ENCODE results near the gene EVC2. TPM values are rescaled to one million over a fixed set of nuclear protein-coding genes. Genes with fewer than 3 reads are reported as not detected.

EVC2 gene
- total and polyA plus RNA-seq, 2 of the 4 experiments (the other 2 are of a cell fraction) = 2.7 to 5.9 TPM

GRCh38 chr4:5666741-5667140, 41.6 kb downstream of the EVC2 start:
- TF ChIP-seq NFE2L2 (IDR thresholded peaks at IDR 0.05; ENCODE audit: low read depth, low read length) (no peak), CEBPB (IDR thresholded peaks at IDR 0.05; ENCODE audit: low read depth, low read length) (no peak), BHLHE40 (IDR thresholded peaks at IDR 0.05; ENCODE audit: low read depth, low read length) (no peak), CHD1 (IDR thresholded peaks at IDR 0.05; ENCODE audit: low read depth, low read length) (no peak), RCOR1 (IDR thresholded peaks at IDR 0.05; ENCODE audit: insufficient replicate concordance, low read length) (no peak), CTCF (conservative IDR thresholded peaks at IDR 0.05; ENCODE audit: low read depth, low read length) (no peak), MXI1 (IDR thresholded peaks at IDR 0.05; ENCODE audit: borderline replicate concordance, low read depth, low read length) (no peak), SMC3 (IDR thresholded peaks at IDR 0.05; ENCODE audit: low read depth, low read length) (no peak), ELK1 (IDR thresholded peaks at IDR 0.05; ENCODE audit: borderline replicate concordance, low read depth, low read length) (no peak)
- BruUV-seq (replicated peaks) = no TSS peak
- no peak overlapping the region for H3K9ac ChIP-seq (ENCODE audit: low read depth, low read length)

More at GRCh38 chr4:5666741-5667140, 41.6 kb downstream of the EVC2 start:
- ATAC-seq (ENCODE audit: low read depth) (no peak), DNase-seq (no peak)
- Histone ChIP-seq H4K5ac (ENCODE audit: low read depth, low read length) (no peak overlapping the region), H2BK20ac (ENCODE audit: low read depth, low read length) (no peak overlapping the region), H2AFZ (replicated peaks; ENCODE audit: low read length, poor library complexity) (no peak overlapping the region), H2BK120ac (ENCODE audit: low read depth, low read length) (no peak overlapping the region), H3K4ac (ENCODE audit: low read depth, low read length) (no peak overlapping the region), H3K18ac (ENCODE audit: low read depth, low read length) (no peak overlapping the region), H2BK5ac (ENCODE audit: low read depth, low read length, poor library complexity, severe bottlenecking) (no peak overlapping the region), H3K4me2 (ENCODE audit: low read depth, low read length) (no peak overlapping the region), H3K4me3 (ENCODE audit: insufficient read depth, low read depth, low read length) (no peak overlapping the region), H3K4me1 (ENCODE audit: control insufficient read depth, insufficient read depth, low read length) (no peaks in the 10 kb centered on the region), H4K91ac (ENCODE audit: insufficient read depth, low read depth, low read length) (no peak overlapping the region), H3K23ac (ENCODE audit: low read depth, low read length) (no peak overlapping the region), H3K27ac (ENCODE audit: insufficient read depth, low read length) (no peak overlapping the region), H4K20me1 (ENCODE audit: insufficient read depth, low read length) (peaks cover 7% of the 10 kb centered on the region; the same call in 1 of the 2 replicates), H4K8ac (ENCODE audit: low read depth in 2 of 2, low read length in 2 of 2) (no peak overlapping the region), H3K9me1 (ENCODE audit: insufficient read depth, low read length) (0 out of 2 replicates have a peak, but pooled peaks cover 3% of the 10 kb centered on the region), H3K27me3 (ENCODE audit: control insufficient read depth, insufficient read depth, low read length) (no peaks in the 10 kb centered on the region), H3K36me3 (ENCODE audit: control insufficient read depth, insufficient read depth, low read length) (peaks cover 21% of the 10 kb centered on the region), H3K9me3 (ENCODE audit: control insufficient read depth, insufficient read depth, low read length) (peaks cover 2% of the 10 kb centered on the region; the same call in 1 of the 2 replicates), H2AK9ac (replicated peaks; ENCODE audit: low read depth, low read length, poor library complexity) (no peak overlapping the region), H3K56ac (ENCODE audit: extremely low read depth, insufficient read depth, low read length) (no peak overlapping the region), H2AK5ac (ENCODE audit: low read depth, low read length) (no peak overlapping the region), H3K79me1 (ENCODE audit: low read depth in 1 of 2, low read length in 2 of 2) (peaks cover 14 to 31% of the 10 kb centered on the region in 2 experiments; a peak in 3 of 4 replicates), H2BK15ac (ENCODE audit: low read depth, low read length) (no peak overlapping the region), H3K14ac (replicated peaks; ENCODE audit: low read depth, low read length) (no peak overlapping the region)
- ChIA-PET POLR2A (ENCODE audit: unreplicated experiment) (no interaction called here), CTCF (no interaction called here)
- dilution Hi-C loops (cut with HindIII; ENCODE audit: low sequenced_read_pairs, unreplicated experiment) = no loop called here
- in situ Hi-C loops (cut with MboI; ENCODE audit: low sequenced_read_pairs) = no loop called here
- WGBS, 2 experiments (ENCODE audit: extremely low coverage in 2 of 2, insufficient read length in 1 of 2) = no CpG with 5 or more reads among the region's 1 CpG
- intact Hi-C loops (cut with micrococcal nuclease) = no loop called here

Measured in IMR-90 (cell line).